Activated T-helper 2 cell treated with anti-CD3 and anti-CD28 coated beads, Interferon-gamma antibody, Interleukin-2, Interleukin-4, amounts not matched to agents 10 μg/mL and 5 μg/mL and 100 μg/mL, durations not matched to agents 14 hours and 24 hours and 36 hours (primary cell): ENCODE results near the gene TMTC3. TPM values are rescaled to one million over a fixed set of nuclear protein-coding genes. Genes with fewer than 3 reads are reported as not detected.

Source experiments
- DNase-seq: peaks from one replicate; pipeline ENCODE4 v3.0.0; 2021; ENCODE audit warnings: low spot score
- H3K27ac Mint-ChIP-seq: one replicate; pipeline ENCODE4 v1.8.0; 2021; ENCODE audit warnings: mixed read lengths
- H3K27me3 Mint-ChIP-seq: one replicate; pipeline ENCODE4 v1.8.0; 2021; ENCODE audit warnings: low read depth, mixed read lengths
- H3K36me3 Mint-ChIP-seq: one replicate; pipeline ENCODE4 v1.8.0; 2021; ENCODE audit warnings: low read depth, mixed read lengths
- H3K4me1 Mint-ChIP-seq: one replicate; pipeline ENCODE4 v1.8.0; 2021; ENCODE audit warnings: low read depth, mixed read lengths
- H3K4me3 Mint-ChIP-seq: one replicate; pipeline ENCODE4 v1.8.0; 2021; ENCODE audit warnings: low read depth, mild to moderate bottlenecking, moderate library complexity, mixed read lengths
- H3K9me3 Mint-ChIP-seq: one replicate; pipeline ENCODE4 v1.8.0; 2021; ENCODE audit warnings: mixed read lengths
- intact Hi-C: fragments of 100-400 bp; cut with micrococcal nuclease; formaldehyde crosslinking; loops from one replicate; pipeline ENCODE4 v1.15.1; 2023
- total RNA-seq: library from RNA; stranded (reverse); gene quantifications from 2 replicates; pipeline ENCODE4 v1.2.3, GENCODE V29; 2022

Gene TMTC3
- total RNA-seq, 1 donor from 2014 or later, result 7.2 TPM

- Mint-ChIP-seq H3K36me3 (peaks cover 48% of the 10 kb centered on the region), H3K27me3 (no peaks in the 10 kb centered on the region), H3K4me3 (no peak overlapping the region), H3K4me1 (peaks cover 5% of the 10 kb centered on the region), H3K9me3 (no peaks in the 10 kb centered on the region), H3K27ac (no peak overlapping the region)
- no peak for DNase-seq
- intact Hi-C loops, result no loop called here
Measured at GRCh38 chr12:88179436-88180014, 37.4 kb downstream of the TMTC3 start.

GRCh38 chr12:88181881-88182280 lies 39.8 kb downstream of the TMTC3 start:
- H3K9me3 Mint-ChIP-seq, result no peaks in the 10 kb centered on the region
- no peak for DNase-seq
- no peak overlapping the region for H3K27ac Mint-ChIP-seq
- peaks cover 44% of the 10 kb centered on the region for H3K36me3 Mint-ChIP-seq
- H3K27me3 Mint-ChIP-seq, result no peaks in the 10 kb centered on the region
- intact Hi-C loops, result no loop called here
- H3K4me3 Mint-ChIP-seq, result no peak overlapping the region
- peaks cover 2% of the 10 kb centered on the region for H3K4me1 Mint-ChIP-seq

DNA sequence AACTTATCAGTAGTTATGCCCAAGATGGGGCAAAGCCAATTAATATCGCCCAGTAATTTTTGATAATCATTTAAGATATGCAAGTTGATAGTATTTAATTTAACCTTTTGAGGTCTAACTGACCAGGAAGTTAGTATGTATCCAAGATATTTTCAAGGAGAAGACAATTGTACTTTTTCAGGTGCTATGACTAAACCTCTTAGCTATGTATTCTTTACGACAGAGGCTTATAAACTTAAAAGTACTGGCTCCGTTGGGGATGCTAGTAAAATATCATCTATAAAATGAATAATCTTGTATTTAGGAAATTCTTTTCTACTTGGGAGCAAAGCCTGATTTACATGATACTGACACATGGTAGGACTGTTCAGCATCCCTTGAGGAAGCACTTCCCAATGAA lies 40.3 kb downstream of the TMTC3 start:
- Mint-ChIP-seq H3K9me3 (no peaks in the 10 kb centered on the region), H3K36me3 (peaks cover 42% of the 10 kb centered on the region), H3K27ac (no peak overlapping the region), H3K4me3 (no peak overlapping the region), H3K4me1 (peaks cover 2% of the 10 kb centered on the region), H3K27me3 (no peaks in the 10 kb centered on the region)
- intact Hi-C loops, result no loop called here
- DNase-seq, result no peak

GRCh38 chr12:88184196-88184595 lies 42.1 kb downstream of the TMTC3 start:
- Mint-ChIP-seq H3K36me3 (peaks cover 38% of the 10 kb centered on the region), H3K27ac (no peak overlapping the region), H3K27me3 (no peaks in the 10 kb centered on the region), H3K4me1 (peaks cover 2% of the 10 kb centered on the region), H3K9me3 (no peaks in the 10 kb centered on the region), H3K4me3 (no peak overlapping the region)
- no peak for DNase-seq
- intact Hi-C loops, result no loop called here

GRCh38 chr12:88185279-88185678 lies 43.2 kb downstream of the TMTC3 start:
- Mint-ChIP-seq H3K27me3 (no peaks in the 10 kb centered on the region), H3K27ac (no peak overlapping the region), H3K4me1 (peaks cover 2% of the 10 kb centered on the region), H3K4me3 (no peak overlapping the region), H3K36me3 (peaks cover 33% of the 10 kb centered on the region), H3K9me3 (no peaks in the 10 kb centered on the region)
- intact Hi-C loops, result loop anchor here (5.0 kb wide), 1 partner anchor 52 kb away; no protein-coding TSS in a partner anchor
- DNase-seq, result no peak

- Mint-ChIP-seq H3K4me1 (peaks cover 2% of the 10 kb centered on the region), H3K36me3 (peaks cover 27% of the 10 kb centered on the region), H3K9me3 (no peaks in the 10 kb centered on the region), H3K27ac (no peak overlapping the region), H3K4me3 (no peak overlapping the region), H3K27me3 (no peaks in the 10 kb centered on the region)
- intact Hi-C loops, result loop anchor here (5.0 kb wide), 1 partner anchor 51 kb away; no protein-coding TSS in a partner anchor
- DNase-seq, result no peak
Measured at GRCh38 chr12:88185988-88186387, 43.9 kb downstream of the TMTC3 start.

- Mint-ChIP-seq H3K4me3 (no peak overlapping the region), H3K36me3 (peaks cover 19% of the 10 kb centered on the region), H3K9me3 (no peaks in the 10 kb centered on the region), H3K27me3 (no peaks in the 10 kb centered on the region), H3K4me1 (peaks cover 2% of the 10 kb centered on the region), H3K27ac (no peak overlapping the region)
- intact Hi-C loops, result loop anchor here (5.0 kb wide), 1 partner anchor 50 kb away; no protein-coding TSS in a partner anchor
- DNase-seq, result no peak
Measured at GRCh38 chr12:88187571-88187970, 45.5 kb downstream of the TMTC3 start.

DNA sequence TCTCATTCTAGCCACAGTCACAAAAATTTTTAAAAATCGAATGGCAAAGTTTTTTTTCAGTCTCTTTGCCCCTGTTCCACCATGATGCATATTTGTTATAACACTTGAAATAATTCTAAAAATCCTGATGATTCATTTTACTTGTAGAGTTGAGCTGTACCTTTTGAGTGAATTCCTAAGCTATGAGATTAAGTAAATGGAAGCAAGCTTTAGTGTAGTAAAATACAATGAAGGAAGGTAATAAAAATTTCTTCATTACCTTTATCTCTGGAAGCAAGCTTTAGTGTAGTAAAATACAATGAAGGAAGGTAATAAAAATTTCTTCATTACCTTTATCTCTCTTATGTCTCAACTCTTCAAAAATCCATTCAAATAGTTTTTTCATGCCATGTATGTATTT lies 46.1 kb downstream of the TMTC3 start:
- Mint-ChIP-seq H3K27me3 (no peaks in the 10 kb centered on the region), H3K4me1 (peaks cover 2% of the 10 kb centered on the region), H3K9me3 (no peaks in the 10 kb centered on the region), H3K36me3 (peaks cover 19% of the 10 kb centered on the region), H3K27ac (no peak overlapping the region), H3K4me3 (no peak overlapping the region)
- intact Hi-C loops, result loop anchor here (5.0 kb wide), 1 partner anchor 49 kb away; no protein-coding TSS in a partner anchor
- DNase-seq, result no peak

GRCh38 chr12:88192426-88192825 lies 50.3 kb downstream of the TMTC3 start:
- intact Hi-C loops, result no loop called here
- H3K27me3 Mint-ChIP-seq, result no peaks in the 10 kb centered on the region

GRCh38 chr12:88194868-88195267 lies 52.8 kb downstream of the TMTC3 start:
- no peak for DNase-seq
- Mint-ChIP-seq H3K4me3 (no peak overlapping the region), H3K27me3 (no peaks in the 10 kb centered on the region), H3K4me1 (no peaks in the 10 kb centered on the region), H3K27ac (no peak overlapping the region), H3K9me3 (no peaks in the 10 kb centered on the region), H3K36me3 (peaks cover 22% of the 10 kb centered on the region)
- intact Hi-C loops, result no loop called here

More at GRCh38 chr12:88192426-88192825, 50.3 kb downstream of the TMTC3 start:
- Mint-ChIP-seq H3K36me3 (peaks cover 26% of the 10 kb centered on the region), H3K4me1 (no peaks in the 10 kb centered on the region), H3K9me3 (no peaks in the 10 kb centered on the region), H3K27ac (no peak overlapping the region), H3K4me3 (no peak overlapping the region)
- DNase-seq, result no peak

DNA sequence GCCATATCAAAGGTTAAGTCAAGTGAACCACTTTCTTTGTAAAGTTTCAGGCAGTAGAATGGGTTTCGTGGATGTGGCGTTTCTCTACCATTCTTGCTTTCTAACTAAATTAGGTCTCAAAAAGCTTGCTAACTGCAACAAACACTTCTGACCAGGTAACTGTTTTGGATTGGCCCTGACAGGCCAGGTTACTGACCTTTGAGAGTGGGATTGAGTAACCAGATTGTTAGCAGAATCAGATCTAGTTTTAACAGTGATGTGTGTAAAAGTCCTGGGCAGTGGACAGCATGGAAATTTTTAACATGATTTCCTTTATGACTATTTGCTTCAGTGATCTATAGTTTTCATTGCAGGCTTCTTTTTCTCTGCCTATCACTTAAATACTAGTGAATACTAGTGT lies 57.9 kb downstream of the TMTC3 start:
- H3K4me1 Mint-ChIP-seq, result no peaks in the 10 kb centered on the region
- peaks cover 10% of the 10 kb centered on the region for H3K36me3 Mint-ChIP-seq
- DNase-seq, result no peak
- intact Hi-C loops, result no loop called here
- no peak overlapping the region for H3K27ac Mint-ChIP-seq
- H3K4me3 Mint-ChIP-seq, result no peak overlapping the region
- H3K9me3 Mint-ChIP-seq, result peaks cover 9% of the 10 kb centered on the region
- H3K27me3 Mint-ChIP-seq, result no peaks in the 10 kb centered on the region

GRCh38 chr12:88202500-88202899 lies 60.4 kb downstream of the TMTC3 start:
- no peaks in the 10 kb centered on the region for H3K27me3 Mint-ChIP-seq
- no peak overlapping the region for H3K27ac Mint-ChIP-seq
- DNase-seq, result no peak
- no peaks in the 10 kb centered on the region for H3K36me3 Mint-ChIP-seq
- H3K9me3 Mint-ChIP-seq, result peaks cover 23% of the 10 kb centered on the region
- no peak overlapping the region for H3K4me3 Mint-ChIP-seq
- intact Hi-C loops, result no loop called here
- no peaks in the 10 kb centered on the region for H3K4me1 Mint-ChIP-seq

- no peak for DNase-seq
- no peak overlapping the region for H3K4me3 Mint-ChIP-seq
- H3K27me3 Mint-ChIP-seq, result no peaks in the 10 kb centered on the region
- H3K4me1 Mint-ChIP-seq, result no peaks in the 10 kb centered on the region
- no peak overlapping the region for H3K27ac Mint-ChIP-seq
- H3K9me3 Mint-ChIP-seq, result peaks cover 48% of the 10 kb centered on the region
- H3K36me3 Mint-ChIP-seq, result no peaks in the 10 kb centered on the region
- intact Hi-C loops, result no loop called here
Measured at GRCh38 chr12:88206601-88207000, 64.5 kb downstream of the TMTC3 start.
